ENCODE results near the gene CEP128.

- TF ChIP-seq, protein P1, sequence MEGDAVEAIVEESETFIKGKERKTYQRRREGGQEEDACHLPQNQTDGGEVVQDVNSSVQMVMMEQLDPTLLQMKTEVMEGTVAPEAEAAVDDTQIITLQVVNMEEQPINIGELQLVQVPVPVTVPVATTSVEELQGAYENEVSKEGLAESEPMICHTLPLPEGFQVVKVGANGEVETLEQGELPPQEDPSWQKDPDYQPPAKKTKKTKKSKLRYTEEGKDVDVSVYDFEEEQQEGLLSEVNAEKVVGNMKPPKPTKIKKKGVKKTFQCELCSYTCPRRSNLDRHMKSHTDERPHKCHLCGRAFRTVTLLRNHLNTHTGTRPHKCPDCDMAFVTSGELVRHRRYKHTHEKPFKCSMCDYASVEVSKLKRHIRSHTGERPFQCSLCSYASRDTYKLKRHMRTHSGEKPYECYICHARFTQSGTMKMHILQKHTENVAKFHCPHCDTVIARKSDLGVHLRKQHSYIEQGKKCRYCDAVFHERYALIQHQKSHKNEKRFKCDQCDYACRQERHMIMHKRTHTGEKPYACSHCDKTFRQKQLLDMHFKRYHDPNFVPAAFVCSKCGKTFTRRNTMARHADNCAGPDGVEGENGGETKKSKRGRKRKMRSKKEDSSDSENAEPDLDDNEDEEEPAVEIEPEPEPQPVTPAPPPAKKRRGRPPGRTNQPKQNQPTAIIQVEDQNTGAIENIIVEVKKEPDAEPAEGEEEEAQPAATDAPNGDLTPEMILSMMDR (optimal IDR thresholded peaks at IDR 0.05 in 1 of 3, IDR thresholded peaks at IDR 0.05 in 1 of 3, conservative IDR thresholded peaks at IDR 0.05 in 1 of 3; ENCODE audit: extremely low read depth in 1 of 3, insufficient read depth in 2 of 3, low read length in 3 of 3) = no peak
- TF ChIP-seq EZH2 (IDR thresholded peaks at IDR 0.05; ENCODE audit: low read length) = no peak
These were observed 494.1 kb downstream of the CEP128 start for GRCh38 chr14:80447392-80447791.
